ENCODE results near the gene DERL3. TPM values are rescaled to one million over a fixed set of nuclear protein-coding genes. Genes with fewer than 3 reads are reported as not detected.

DERL3 gene
- polyA plus RNA-seq, 5 donors: 3.5 to 5.3 (median 3.9) TPM

Other genes with a start within 250 kb of the DERL3 start
- gene DRICH1, start 206.7 kb downstream of the DERL3 start, polyA plus RNA-seq (ENCODE audit: insufficient read depth in 1 of 5, insufficient read length in 5 of 5, low replicate concordance in 1 of 5): 1 to 10 TPM; 2.5 to 5.1 (median 3.2) TPM
- gene RGL4, start 148.0 kb downstream of the DERL3 start, polyA plus RNA-seq (ENCODE audit: insufficient read depth in 1 of 5, insufficient read length in 5 of 5, low replicate concordance in 1 of 5): 1 to 10 TPM; 2.7 to 5.0 (median 4.1) TPM
- gene ZNF70, start 87.9 kb downstream of the DERL3 start, polyA plus RNA-seq (ENCODE audit: insufficient read depth in 1 of 5, insufficient read length in 5 of 5, low replicate concordance in 1 of 5): 10 to 100 TPM in 1 of 5 donors, 1 to 10 TPM in 4; 6.8 to 10.0 (median 7.1) TPM
- gene VPREB3, start 84.6 kb downstream of the DERL3 start, polyA plus RNA-seq (ENCODE audit: insufficient read depth in 1 of 5, insufficient read length in 5 of 5, low replicate concordance in 1 of 5): under 1 TPM in 3 of 5 donors, not detected in 2; 0.61 to 0.91 (median 0.76) TPM
- gene C22orf15, start 76.0 kb downstream of the DERL3 start, polyA plus RNA-seq (ENCODE audit: insufficient read depth in 1 of 5, insufficient read length in 5 of 5, low replicate concordance in 1 of 5): 1 to 10 TPM; 3.7 to 8.6 (median 7.2) TPM
- gene CHCHD10, start 71.0 kb downstream of the DERL3 start, polyA plus RNA-seq (ENCODE audit: insufficient read depth in 1 of 5, insufficient read length in 5 of 5, low replicate concordance in 1 of 5): 10 to 100 TPM; 18.4 to 38.4 (median 24.0) TPM
- 10 to 100 TPM in 2 of 5 donors, 1 to 10 TPM in 3; 7.5 to 12.5 (median 9.4) TPM for gene MMP11, start 66.2 kb downstream of the DERL3 start, polyA plus RNA-seq (ENCODE audit: insufficient read depth in 1 of 5, insufficient read length in 5 of 5, low replicate concordance in 1 of 5)
- gene SMARCB1, start 52.0 kb downstream of the DERL3 start, polyA plus RNA-seq (ENCODE audit: insufficient read depth in 1 of 5, insufficient read length in 5 of 5, low replicate concordance in 1 of 5): 100 to 1,000 TPM; 142 to 157 (median 143) TPM
- gene SLC2A11, start 18.9 kb upstream of the DERL3 start, polyA plus RNA-seq (ENCODE audit: insufficient read depth in 1 of 5, insufficient read length in 5 of 5, low replicate concordance in 1 of 5): 10 to 100 TPM; 14.9 to 24.0 (median 19.8) TPM
- gene MIF, start 55.4 kb upstream of the DERL3 start, polyA plus RNA-seq (ENCODE audit: insufficient read depth in 1 of 5, insufficient read length in 5 of 5, low replicate concordance in 1 of 5): 100 to 1,000 TPM; 112 to 314 (median 160) TPM
- gene GSTT2B, start 122.2 kb upstream of the DERL3 start, polyA plus RNA-seq (ENCODE audit: insufficient read depth in 1 of 5, insufficient read length in 5 of 5, low replicate concordance in 1 of 5): 10 to 100 TPM in 2 of 5 donors, 1 to 10 TPM in 3; 7.1 to 23.0 (median 9.4) TPM
- 10 to 100 TPM in 3 of 5 donors, 1 to 10 TPM in 2; 7.1 to 10.8 (median 10.1) TPM for gene DDTL, start 127.9 kb upstream of the DERL3 start, polyA plus RNA-seq (ENCODE audit: insufficient read depth in 1 of 5, insufficient read length in 5 of 5, low replicate concordance in 1 of 5)
- gene DDT, start 135.4 kb upstream of the DERL3 start, polyA plus RNA-seq (ENCODE audit: insufficient read depth in 1 of 5, insufficient read length in 5 of 5, low replicate concordance in 1 of 5): 10 to 100 TPM; 46.9 to 87.1 (median 62.7) TPM
- gene GSTT2, start 141.1 kb upstream of the DERL3 start, polyA plus RNA-seq (ENCODE audit: insufficient read depth in 1 of 5, insufficient read length in 5 of 5, low replicate concordance in 1 of 5): 1 to 10 TPM in 3 of 5 donors, not detected in 2; 1.5 to 2.0 (median 1.9) TPM
- gene GSTT4, start 166.4 kb upstream of the DERL3 start, polyA plus RNA-seq (ENCODE audit: insufficient read depth in 1 of 5, insufficient read length in 5 of 5, low replicate concordance in 1 of 5): under 1 TPM in 2 of 5 donors, not detected in 3; 0.05 to 0.12 TPM
- 100 to 1,000 TPM in 2 of 5 donors, 10 to 100 TPM in 3; 68.9 to 132 (median 78.6) TPM for gene CABIN1, start 172.3 kb upstream of the DERL3 start, polyA plus RNA-seq (ENCODE audit: insufficient read depth in 1 of 5, insufficient read length in 5 of 5, low replicate concordance in 1 of 5)

Measured in right lung (tissue), 5 donors.